ENCODE results near the gene IGLL5. TPM values are rescaled to one million over a fixed set of nuclear protein-coding genes. Genes with fewer than 3 reads are reported as not detected.

The IGLL5 gene
- total and polyA plus RNA-seq, 2 of the 13 experiments (the other 11 are each of a cell fraction or from before 2014, with no cell fraction given) = not detected

- CTCF ChIA-PET (ENCODE audit: low intra/inter-chr PET ratio, low total read pairs) = no interaction called here
- BruUV-seq (replicated peaks) = no TSS peak
- FAIRE-seq (no peak), ATAC-seq (no peak), DNase-seq (ENCODE audit: low spot score) (no peak)
- Histone ChIP-seq H3K9ac (ENCODE audit: insufficient read depth, low read depth, low read length) (no peak overlapping the region), H2AFZ (ENCODE audit: low read length) (no peak overlapping the region), H3K9me3 (ENCODE audit: low read length) (no peaks in the 10 kb centered on the region), H3K79me2 (ENCODE audit: insufficient read depth, low read length) (no peaks in the 10 kb centered on the region), H3K4me1 (ENCODE audit: insufficient read depth, low read length) (no peaks in the 10 kb centered on the region), H3K27ac (ENCODE audit: extremely low read length, insufficient read depth, low read length) (no peak overlapping the region), H4K20me1 (ENCODE audit: insufficient read depth, low read length) (no peaks in the 10 kb centered on the region), H3K36me3 (replicated peaks in 1 of 2; ENCODE audit: control insufficient read depth in 1 of 2, insufficient read depth in 2 of 2, low read length in 2 of 2) (no peaks in the 10 kb centered on the region), H3K4me2 (ENCODE audit: low read depth, low read length) (no peak overlapping the region), H3K4me3 (replicated peaks in 1 of 3; ENCODE audit: insufficient read depth in 1 of 3, low read depth in 2 of 3, low read length in 3 of 3) (no peak overlapping the region), H3K27me3 (ENCODE audit: control insufficient read depth in 1 of 2, insufficient read depth in 2 of 2, low read length in 2 of 2) (peaks cover 3 to 37% of the 10 kb centered on the region in 2 experiments; a peak in 4 of 5 replicates)
- intact Hi-C loops (cut with micrococcal nuclease; ENCODE audit: unreplicated experiment) (no loop called here), in situ Hi-C loops (cut with HindIII; ENCODE audit: extremely low pct_ligation_motif_present, low pct_unique_long_range_greater_than_20kb) (no loop called here)
- no peak for TF ChIP-seq RBAK (CRISPR knock-in tag; IDR thresholded peaks at IDR 0.05)
- TF ChIP-seq CSRNP1 (CRISPR knock-in tag; IDR thresholded peaks at IDR 0.05) = no peak
- TF ChIP-seq STAG1 (CRISPR knock-in tag; IDR thresholded peaks at IDR 0.05) = no peak
- no peak for TF ChIP-seq ATRX (CRISPR knock-in tag; IDR thresholded peaks at IDR 0.05; ENCODE audit: borderline replicate concordance)
- no peak for TF ChIP-seq SUZ12 (IDR thresholded peaks at IDR 0.05; ENCODE audit: low read depth, low read length)
- TF ChIP-seq ZMAT3 (CRISPR knock-in tag; conservative IDR thresholded peaks at IDR 0.05) = no peak
- WGBS (ENCODE audit: low lambda C conversion rate) = 27% methylated on average over 3 of the region's 3 CpGs
- POLR2A ChIA-PET = no interaction called here
Observed at GRCh38 chr22:22896601-22897000, 9.0 kb downstream of the IGLL5 start.

GRCh38 chr22:22897091-22897490 is 9.5 kb downstream of the IGLL5 start:
- Histone ChIP-seq H3K4me3 (replicated peaks in 1 of 3; ENCODE audit: insufficient read depth in 1 of 3, low read depth in 2 of 3, low read length in 3 of 3) (no peak overlapping the region), H3K36me3 (replicated peaks in 1 of 2; ENCODE audit: control insufficient read depth in 1 of 2, insufficient read depth in 2 of 2, low read length in 2 of 2) (no peaks in the 10 kb centered on the region), H3K27me3 (ENCODE audit: control insufficient read depth in 1 of 2, insufficient read depth in 2 of 2, low read length in 2 of 2) (peaks cover 3 to 42% of the 10 kb centered on the region in 2 experiments; a peak in 4 of 5 replicates), H4K20me1 (ENCODE audit: insufficient read depth, low read length) (no peaks in the 10 kb centered on the region), H2AFZ (ENCODE audit: low read length) (no peak overlapping the region), H3K27ac (ENCODE audit: extremely low read length, insufficient read depth, low read length) (no peak overlapping the region), H3K4me2 (ENCODE audit: low read depth, low read length) (no peak overlapping the region), H3K9ac (ENCODE audit: insufficient read depth, low read depth, low read length) (no peak overlapping the region), H3K79me2 (ENCODE audit: insufficient read depth, low read length) (no peaks in the 10 kb centered on the region), H3K4me1 (ENCODE audit: insufficient read depth, low read length) (no peaks in the 10 kb centered on the region), H3K9me3 (ENCODE audit: low read length) (no peaks in the 10 kb centered on the region)
- FAIRE-seq (no peak), ATAC-seq (no peak), DNase-seq (ENCODE audit: low spot score) (no peak)
- ChIA-PET POLR2A (no interaction called here), CTCF (ENCODE audit: low intra/inter-chr PET ratio, low total read pairs) (no interaction called here)
- in situ Hi-C loops (cut with HindIII; ENCODE audit: extremely low pct_ligation_motif_present, low pct_unique_long_range_greater_than_20kb) = no loop called here
- intact Hi-C loops (cut with micrococcal nuclease; ENCODE audit: unreplicated experiment) = no loop called here
- WGBS (ENCODE audit: low lambda C conversion rate) = no CpG with 5 or more reads among the region's 3 CpGs
- no TSS peak for BruUV-seq (replicated peaks)
- TF ChIP-seq MXD4 (CRISPR knock-in tag; IDR thresholded peaks at IDR 0.05) (no peak), ISL2 (CRISPR knock-in tag; IDR thresholded peaks at IDR 0.05) (no peak), ZNF235 (CRISPR knock-in tag; IDR thresholded peaks at IDR 0.05; ENCODE audit: borderline replicate concordance) (no peak), RNF219 (CRISPR knock-in tag; IDR thresholded peaks at IDR 0.05) (no peak), ZNF510 (CRISPR knock-in tag; IDR thresholded peaks at IDR 0.05; ENCODE audit: low read depth) (no peak), KLF13 (CRISPR knock-in tag; IDR thresholded peaks at IDR 0.05) (no peak), DPF2 (CRISPR knock-in tag; IDR thresholded peaks at IDR 0.05; ENCODE audit: borderline replicate concordance, low read depth) (no peak), GPN1 (CRISPR knock-in tag; IDR thresholded peaks at IDR 0.05; ENCODE audit: borderline replicate concordance) (no peak), BCL6 (CRISPR knock-in tag; IDR thresholded peaks at IDR 0.05) (no peak), THYN1 (CRISPR knock-in tag; IDR thresholded peaks at IDR 0.05; ENCODE audit: borderline replicate concordance, low read depth) (no peak), ZNF333 (CRISPR knock-in tag; IDR thresholded peaks at IDR 0.05; ENCODE audit: borderline replicate concordance) (no peak), POLR2G (IDR thresholded peaks at IDR 0.05; ENCODE audit: low read depth, low read length) (no peak)
